Placental epithelial cell (primary cell): ENCODE data around the gene ITGAV. TPM values are rescaled to one million over a fixed set of nuclear protein-coding genes. Genes with fewer than 3 reads are reported as not detected.

Experiments
- total RNA-seq: library from RNA; depleted of rRNA; stranded (reverse); fragments of >200 nt; gene quantifications from 2 replicates; pipeline ENCODE4 v1.2.3, GENCODE V29; 2012

Gene ITGAV
- 564 and 733 TPM in 2 replicates for total RNA-seq

GRCh38 chr2:186589612-186590349 lies at the start of gene ITGAV:
Gene ITGAV, plus strand, starts transcription at chr2:186590056. Its CDS starts 283 bp downstream, at chr2:186590339.

Other genes starting within 250 kb of the ITGAV start
- gene ZC3H15, start 103.8 kb upstream of the ITGAV start, total RNA-seq = 52.2 and 54.3 TPM in 2 replicates
- gene FAM171B, start 104.0 kb downstream of the ITGAV start, total RNA-seq = 4.3 and 8.5 TPM in 2 replicates